CD4-positive, alpha-beta T cell (primary cell): ENCODE data around the gene CFAP54. TPM values are rescaled to one million over a fixed set of nuclear protein-coding genes. Genes with fewer than 3 reads are reported as not detected.

ENCODE experiments used
- ATAC-seq: fragments of 200-7000 bp; cut with Tn5 transposase; one replicate; pipeline ENCODE4 v1.10.0; 2022; ENCODE audit warnings: mild to moderate bottlenecking; ENCODE audit not compliant: poor library complexity
- CTCF ChIA-PET: fragments of 350-600 bp; sonication (Branson Sonifier 250); formaldehyde crosslinking; loops from one replicate; lab custom pipeline; 2021; ENCODE audit warnings: antibody characterized with exemption, inconsistent platforms; lab: Charles Lee
- POLR2A ChIA-PET: fragments of 350-600 bp; sonication (Branson Sonifier 250); formaldehyde crosslinking; loops from one replicate; lab custom pipeline; 2021; ENCODE audit warnings: antibody characterized with exemption, inconsistent platforms; lab: Charles Lee
- DNase-seq, 14 experiments: peaks; one replicate each; pipeline ENCODE4 v3.0.0-alpha.2; 2013 to 2020; ENCODE audit warnings: mixed read lengths in 2 of 14
- H3K27ac ChIP-seq, 2 donors: one replicate each; pipeline versions ENCODE4 v1.5.1 to v1.7.0; 2013; ENCODE audit warnings: low read length in 2 of 2, low read depth in 1 of 2, mild to moderate bottlenecking in 1 of 2
- H3K27me3 ChIP-seq, 2 experiments: 1 replicate in 1 of 2; 2 replicates in 1 of 2; pipeline versions ENCODE4 v1.6.1 to v1.7.0; 2013; ENCODE audit warnings: low read length in 2 of 2, control low read depth in 1 of 2, mild to moderate bottlenecking in 1 of 2, moderate library complexity in 1 of 2; ENCODE audit not compliant: insufficient read depth in 2 of 2, control insufficient read depth in 1 of 2
- H3K36me3 ChIP-seq: one replicate; pipeline ENCODE4 v1.6.1; 2013; ENCODE audit warnings: low read length, control low read depth; ENCODE audit not compliant: insufficient read depth
- H3K4me1 ChIP-seq: one replicate; pipeline ENCODE4 v1.6.1; 2013; ENCODE audit warnings: low read length, control low read depth; ENCODE audit not compliant: insufficient read depth
- H3K4me3 ChIP-seq: one replicate; pipeline ENCODE4 v1.5.1; 2013; ENCODE audit warnings: mild to moderate bottlenecking, low read length, moderate library complexity
- H3K9me3 ChIP-seq, 2 experiments: 1 replicate in 1 of 2; 2 replicates in 1 of 2; pipeline versions ENCODE4 v1.6.1 to v1.7.0; 2013; ENCODE audit warnings: low read length in 2 of 2, mild to moderate bottlenecking in 2 of 2, control low read depth in 1 of 2, moderate library complexity in 1 of 2; ENCODE audit not compliant: control insufficient read depth in 1 of 2, insufficient read depth in 1 of 2
- H3K27ac Mint-ChIP-seq: one replicate; pipeline ENCODE4 v1.8.0; 2020; ENCODE audit warnings: mixed read lengths
- H3K27me3 Mint-ChIP-seq: one replicate; pipeline ENCODE4 v1.8.0; 2021; ENCODE audit warnings: mixed read lengths
- H3K36me3 Mint-ChIP-seq: one replicate; pipeline ENCODE4 v1.8.0; 2021; ENCODE audit warnings: low read depth, mixed read lengths
- H3K4me1 Mint-ChIP-seq: one replicate; pipeline ENCODE4 v1.8.0; 2021; ENCODE audit warnings: low read depth, mixed read lengths
- H3K4me3 Mint-ChIP-seq: one replicate; pipeline ENCODE4 v1.8.0; 2020; ENCODE audit warnings: mild to moderate bottlenecking, mixed read lengths
- H3K9me3 Mint-ChIP-seq: one replicate; pipeline ENCODE4 v1.8.0; 2020; ENCODE audit warnings: mixed read lengths
- intact Hi-C, 2 experiments: fragments of 100-400 bp; cut with DNase I in 1 of 2; cut with micrococcal nuclease in 1 of 2; formaldehyde crosslinking; loops; one replicate each; pipeline versions ENCODE4 v1.15.1 to v1.9.0; 2023 to 2025; cut with DNase I, micrococcal nuclease
- total RNA-seq, 174 experiments: library from RNA in 2 of 174; stranded (reverse) in 2 of 174; gene quantifications; one replicate each; pipeline ENCODE4 v1.2.3 and lab custom pipeline; 2021 to 2026
- TF ChIP-seq, protein P1 (sequence below): fragments of 200-600 bp; IDR thresholded peaks from one replicate; pipeline ENCODE4 v1.8.0; 2022; ENCODE audit warnings: antibody characterized with exemption, mild to moderate bottlenecking

CFAP54 gene
- total RNA-seq, 2 experiments from 2014 or later: 0.20 to 0.22 TPM

DNA sequence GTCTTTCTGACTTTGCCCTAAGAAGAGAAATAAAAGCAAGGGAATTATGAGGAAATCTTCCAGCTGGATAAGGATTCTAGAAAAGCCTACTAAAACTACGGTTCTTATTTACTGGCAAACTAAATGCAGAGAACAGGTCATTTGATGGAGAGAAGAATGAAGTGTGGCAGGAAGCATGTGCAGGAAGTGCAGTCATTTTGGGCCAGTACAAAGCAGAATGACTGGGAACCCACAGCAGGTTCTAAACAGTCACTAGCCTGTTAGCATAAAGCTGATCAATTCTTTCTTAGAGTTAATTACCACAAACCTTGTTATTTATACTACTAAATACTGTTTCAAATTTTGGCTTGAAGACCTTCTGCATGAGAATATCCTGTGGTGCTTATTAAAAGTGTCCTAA lies 36.7 kb downstream of the CFAP54 start:
- ATAC-seq (no peak), DNase-seq (no peak)
- TF ChIP-seq, protein P1, sequence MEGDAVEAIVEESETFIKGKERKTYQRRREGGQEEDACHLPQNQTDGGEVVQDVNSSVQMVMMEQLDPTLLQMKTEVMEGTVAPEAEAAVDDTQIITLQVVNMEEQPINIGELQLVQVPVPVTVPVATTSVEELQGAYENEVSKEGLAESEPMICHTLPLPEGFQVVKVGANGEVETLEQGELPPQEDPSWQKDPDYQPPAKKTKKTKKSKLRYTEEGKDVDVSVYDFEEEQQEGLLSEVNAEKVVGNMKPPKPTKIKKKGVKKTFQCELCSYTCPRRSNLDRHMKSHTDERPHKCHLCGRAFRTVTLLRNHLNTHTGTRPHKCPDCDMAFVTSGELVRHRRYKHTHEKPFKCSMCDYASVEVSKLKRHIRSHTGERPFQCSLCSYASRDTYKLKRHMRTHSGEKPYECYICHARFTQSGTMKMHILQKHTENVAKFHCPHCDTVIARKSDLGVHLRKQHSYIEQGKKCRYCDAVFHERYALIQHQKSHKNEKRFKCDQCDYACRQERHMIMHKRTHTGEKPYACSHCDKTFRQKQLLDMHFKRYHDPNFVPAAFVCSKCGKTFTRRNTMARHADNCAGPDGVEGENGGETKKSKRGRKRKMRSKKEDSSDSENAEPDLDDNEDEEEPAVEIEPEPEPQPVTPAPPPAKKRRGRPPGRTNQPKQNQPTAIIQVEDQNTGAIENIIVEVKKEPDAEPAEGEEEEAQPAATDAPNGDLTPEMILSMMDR: no peak
- Histone ChIP-seq H3K9me3 (no peaks in the 10 kb centered on the region), H3K4me3 (no peak overlapping the region), H3K4me1 (no peaks in the 10 kb centered on the region), H3K27me3 (no peaks in the 10 kb centered on the region), H3K36me3 (no peaks in the 10 kb centered on the region), H3K27ac (no peak overlapping the region)
- Mint-ChIP-seq H3K4me1 (peaks cover 8% of the 10 kb centered on the region), H3K27ac (no peak overlapping the region), H3K4me3 (no peak overlapping the region), H3K36me3 (no peaks in the 10 kb centered on the region), H3K9me3 (no peaks in the 10 kb centered on the region), H3K27me3 (no peaks in the 10 kb centered on the region)
- intact Hi-C loops: no loop called here
- CTCF ChIA-PET: interaction anchor here (1.8 kb wide), 1 partner anchor 9 kb away, joined by 4 read pairs; no protein-coding TSS in a partner anchor
- POLR2A ChIA-PET: no interaction called here

DNA sequence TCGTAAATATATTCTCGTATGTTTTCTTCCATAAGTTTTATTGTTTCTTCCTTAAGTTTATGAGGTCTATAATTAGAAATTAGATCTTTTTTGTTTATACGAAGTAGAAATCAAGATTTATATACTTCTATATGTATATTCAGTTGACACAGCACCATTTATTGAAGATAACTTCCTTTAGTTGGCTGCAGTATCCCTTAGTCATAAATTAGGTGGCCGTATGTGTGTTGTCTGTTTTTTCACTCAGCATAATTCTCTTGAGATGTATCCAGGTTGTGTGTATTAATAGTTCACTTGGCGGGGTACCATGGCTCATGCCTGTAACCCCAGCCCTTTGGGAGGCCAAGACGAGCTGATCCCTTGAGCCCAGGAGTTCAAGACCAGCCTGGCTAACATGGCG lies 40.5 kb downstream of the CFAP54 start:
- no peak for ATAC-seq
- Mint-ChIP-seq H3K27me3 (no peaks in the 10 kb centered on the region), H3K36me3 (no peaks in the 10 kb centered on the region), H3K27ac (no peak overlapping the region), H3K4me3 (no peak overlapping the region), H3K4me1 (peaks cover 8% of the 10 kb centered on the region), H3K9me3 (no peaks in the 10 kb centered on the region)
- ChIA-PET POLR2A (no interaction called here), CTCF (interaction anchor here (0.6 kb wide), 1 partner anchor 13 kb away, joined by 3 read pairs; no protein-coding TSS in a partner anchor)
- Histone ChIP-seq H3K27me3 (no peaks in the 10 kb centered on the region), H3K27ac (no peak overlapping the region), H3K36me3 (no peaks in the 10 kb centered on the region), H3K4me3 (no peak overlapping the region), H3K4me1 (no peaks in the 10 kb centered on the region), H3K9me3 (no peaks in the 10 kb centered on the region)
- TF ChIP-seq, protein P1: no peak
- no peak for DNase-seq
- intact Hi-C loops: no loop called here

DNA sequence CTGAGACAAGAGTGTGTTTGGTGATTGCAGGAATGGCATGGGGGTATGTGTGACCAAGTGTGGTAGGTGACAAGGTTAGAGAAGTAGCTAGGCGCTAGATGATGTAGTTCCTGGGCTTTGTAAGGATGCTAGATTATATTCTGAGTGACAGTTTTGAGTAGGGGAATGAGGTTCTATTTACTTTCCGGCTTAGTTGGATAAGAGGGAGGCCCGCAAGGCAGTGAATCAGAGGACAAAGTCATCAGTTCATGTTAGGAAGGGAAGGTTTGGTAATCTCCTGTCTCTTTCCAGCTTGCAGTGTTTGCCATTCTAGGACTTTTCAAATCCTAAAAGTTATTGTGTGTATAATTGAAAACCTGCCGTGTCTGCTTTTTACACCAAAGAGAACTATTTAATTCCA lies 45.0 kb downstream of the CFAP54 start:
- POLR2A ChIA-PET: no interaction called here
- no peaks in the 10 kb centered on the region for H3K9me3 Mint-ChIP-seq
- no peaks in the 10 kb centered on the region for H3K27me3 Mint-ChIP-seq
- H3K4me1 ChIP-seq: no peaks in the 10 kb centered on the region
- H3K36me3 ChIP-seq: no peaks in the 10 kb centered on the region
- no peaks in the 10 kb centered on the region for H3K4me1 Mint-ChIP-seq
- CTCF ChIA-PET: no interaction called here
- ATAC-seq (no peak), DNase-seq (no peak)
- no peaks in the 10 kb centered on the region for H3K9me3 ChIP-seq
- H3K4me3 Mint-ChIP-seq: no peak overlapping the region
- intact Hi-C loops: no loop called here
- TF ChIP-seq, protein P1: no peak
- H3K4me3 ChIP-seq: no peak overlapping the region
- H3K27me3 ChIP-seq: no peaks in the 10 kb centered on the region
- H3K27ac Mint-ChIP-seq: no peak overlapping the region
- no peaks in the 10 kb centered on the region for H3K36me3 Mint-ChIP-seq
- H3K27ac ChIP-seq: no peak overlapping the region
